Activated T-cell treated with anti-CD3 and anti-CD28 coated beads for 1 hour (primary cell): ENCODE data around the gene ZFP64.
"Not testable (repeated sequence)": the region's sequence is repeated elsewhere in the genome, so short reads cannot be mapped to it uniquely, and the experiment has no call there.

Experiments
- DNase-seq: peaks from one replicate; pipeline ENCODE4 v3.0.0-alpha.2; 2020; ENCODE audit warnings: low read depth

The ZFP64 gene

GRCh38 chr20:52201395-52201794 is 9.8 kb upstream of the ZFP64 start:
- DNase-seq, result no peak

GRCh38 chr20:52200870-52201269 is 9.3 kb upstream of the ZFP64 start:
- DNase-seq, result no peak

- DNase-seq, result no peak
Measured at GRCh38 chr20:52196845-52197244, 5.3 kb upstream of the ZFP64 start.

GRCh38 chr20:52193886-52194545 is 2.4 kb upstream of the ZFP64 start:
- DNase-seq, result no peak

GRCh38 chr20:52193133-52193532 is 1.6 kb upstream of the ZFP64 start:
- DNase-seq, result no peak

GRCh38 chr20:52192719-52193007 is 1.1 kb upstream of the ZFP64 start:
- DNase-seq, result not testable (repeated sequence)

GRCh38 chr20:52191916-52192718 is 538 bp upstream of the ZFP64 start:
- peak; percentile 31 for DNase-seq

- peak; percentile 4 for DNase-seq
Measured at GRCh38 chr20:52190437-52191131, 995 bp downstream of the ZFP64 start.

- DNase-seq, result no peak
Measured at GRCh38 chr20:52181766-52182165, 9.8 kb downstream of the ZFP64 start.

- no peak for DNase-seq
Measured at GRCh38 chr20:52180180-52180840, 11.3 kb downstream of the ZFP64 start.

- no peak for DNase-seq
Measured at GRCh38 chr20:52179331-52180179, 12.0 kb downstream of the ZFP64 start.

GRCh38 chr20:52178691-52179090 is 12.9 kb downstream of the ZFP64 start:
- DNase-seq, result no peak

- DNase-seq, result no peak
Measured at GRCh38 chr20:52175840-52176239, 15.7 kb downstream of the ZFP64 start.

- no peak for DNase-seq
Measured at GRCh38 chr20:52172392-52173047, 19.1 kb downstream of the ZFP64 start.

- no peak for DNase-seq
Measured at GRCh38 chr20:52171025-52171424, 20.6 kb downstream of the ZFP64 start.

GRCh38 chr20:52168116-52168515 is 23.5 kb downstream of the ZFP64 start:
- no peak for DNase-seq

GRCh38 chr20:52167232-52167840 is 24.2 kb downstream of the ZFP64 start:
- no peak for DNase-seq

- no peak for DNase-seq
Measured at GRCh38 chr20:52166150-52166549, 25.4 kb downstream of the ZFP64 start.

- no peak for DNase-seq
Measured at GRCh38 chr20:52160621-52161204, 30.9 kb downstream of the ZFP64 start.

- no peak for DNase-seq
Measured at GRCh38 chr20:52160049-52160570, 31.5 kb downstream of the ZFP64 start.
